GM03348 (cell line): ENCODE results near the gene QKI.
"Not testable (repeated sequence)": the region's sequence is repeated elsewhere in the genome, so short reads cannot be mapped to it uniquely, and the experiment has no call there.

ENCODE experiments used
- DNase-seq: peaks from one replicate; pipeline ENCODE4 v3.0.0; 2012; ENCODE audit warnings: low spot score

QKI gene

GRCh38 chr6:163439997-163440396 is 25.5 kb downstream of the QKI start:
- DNase-seq, result no peak

GRCh38 chr6:163442336-163442735 is 27.8 kb downstream of the QKI start:
- DNase-seq, result no peak

- DNase-seq, result no peak
Measured at GRCh38 chr6:163444077-163444476, 29.6 kb downstream of the QKI start.

- DNase-seq, result no peak
Measured at GRCh38 chr6:163446549-163446948, 32.0 kb downstream of the QKI start.

GRCh38 chr6:163449076-163449475 is 34.6 kb downstream of the QKI start:
- DNase-seq, result no peak

DNA sequence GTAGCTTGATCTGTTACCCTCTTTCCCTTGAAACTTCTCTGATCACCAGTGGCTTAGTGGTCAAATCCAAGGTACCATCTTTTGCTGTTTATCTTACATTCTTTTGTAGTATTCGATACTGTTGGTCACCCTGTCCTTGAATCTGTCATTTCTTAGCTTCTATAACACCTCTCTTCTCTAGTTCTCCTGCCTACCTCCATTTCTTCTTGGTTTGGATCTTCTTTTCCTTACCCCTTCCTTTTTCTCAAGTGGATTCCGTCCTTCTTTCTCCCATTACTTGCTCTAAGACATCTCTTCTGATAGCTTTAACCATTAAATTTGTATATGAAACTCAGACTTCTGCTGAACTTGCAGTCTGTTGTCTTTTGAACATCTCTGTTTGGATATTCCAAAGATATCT is 39.9 kb downstream of the QKI start:
- DNase-seq, result no peak

DNA sequence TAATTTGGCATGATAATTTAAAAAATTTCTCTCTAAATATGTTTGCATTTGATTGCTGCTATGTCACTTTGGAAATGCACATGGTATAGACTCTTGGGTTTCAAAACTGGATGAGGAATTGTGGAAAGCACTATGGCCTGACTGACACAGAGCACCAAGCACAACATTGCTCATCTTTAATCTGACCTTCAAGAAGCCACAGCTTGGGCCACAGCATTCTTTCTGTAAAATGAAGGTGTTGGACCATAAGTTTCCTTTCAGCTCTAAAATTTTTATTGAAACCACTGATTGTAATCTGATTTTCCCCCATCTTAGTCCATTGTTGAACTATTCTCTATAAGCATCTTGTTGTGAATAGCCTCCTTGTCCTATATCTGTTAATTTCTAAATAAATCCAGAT is 41.0 kb downstream of the QKI start:
- peak; percentile 25 for DNase-seq

DNA sequence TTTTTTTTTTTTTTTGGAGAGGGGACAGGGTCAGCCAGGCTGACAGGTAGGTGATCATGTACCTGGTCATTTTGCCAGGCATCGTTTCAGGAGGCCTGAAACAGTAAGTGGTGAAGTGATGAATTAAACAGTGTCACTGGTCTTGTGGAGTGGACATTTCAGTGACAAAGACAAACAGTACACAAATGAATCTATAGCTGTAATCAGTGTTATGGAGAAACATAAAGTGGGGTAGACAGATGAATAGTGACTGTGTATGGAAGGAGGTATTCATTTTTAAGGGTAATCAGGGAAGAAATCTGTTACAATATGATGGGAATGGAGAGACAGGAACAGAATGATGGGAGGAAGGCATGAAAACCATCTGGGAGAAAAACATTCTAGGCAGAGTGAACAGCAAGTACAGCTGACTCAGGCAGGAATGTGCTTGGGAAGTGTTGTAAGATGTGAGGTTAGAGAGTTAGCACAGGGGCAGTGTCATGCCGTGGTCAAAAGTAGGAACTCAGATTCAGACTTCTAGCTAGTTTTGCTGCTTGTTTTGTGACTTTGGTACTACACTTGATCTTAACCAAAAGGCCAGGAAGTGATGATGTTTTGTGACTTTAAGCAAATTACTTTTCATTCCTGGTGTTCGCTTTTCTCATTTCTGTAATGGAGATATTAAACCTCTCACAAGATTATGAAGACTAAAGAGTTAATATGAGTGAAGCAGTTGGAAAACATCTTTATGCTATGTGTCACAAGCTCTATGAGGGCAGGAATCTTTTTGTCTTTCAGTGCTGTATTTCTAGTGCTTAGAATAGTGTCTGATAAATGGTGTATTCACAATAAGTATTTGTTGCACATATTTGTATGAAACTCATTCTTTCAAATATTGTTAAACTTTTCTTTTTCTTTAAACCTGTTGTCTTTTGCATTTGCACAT is 43.4 kb downstream of the QKI start:
- peak; percentile 85 for DNase-seq

GRCh38 chr6:163459007-163459406 is 44.5 kb downstream of the QKI start:
- no peak for DNase-seq

- no peak for DNase-seq
Measured at GRCh38 chr6:163459536-163459935, 45.0 kb downstream of the QKI start.

DNA sequence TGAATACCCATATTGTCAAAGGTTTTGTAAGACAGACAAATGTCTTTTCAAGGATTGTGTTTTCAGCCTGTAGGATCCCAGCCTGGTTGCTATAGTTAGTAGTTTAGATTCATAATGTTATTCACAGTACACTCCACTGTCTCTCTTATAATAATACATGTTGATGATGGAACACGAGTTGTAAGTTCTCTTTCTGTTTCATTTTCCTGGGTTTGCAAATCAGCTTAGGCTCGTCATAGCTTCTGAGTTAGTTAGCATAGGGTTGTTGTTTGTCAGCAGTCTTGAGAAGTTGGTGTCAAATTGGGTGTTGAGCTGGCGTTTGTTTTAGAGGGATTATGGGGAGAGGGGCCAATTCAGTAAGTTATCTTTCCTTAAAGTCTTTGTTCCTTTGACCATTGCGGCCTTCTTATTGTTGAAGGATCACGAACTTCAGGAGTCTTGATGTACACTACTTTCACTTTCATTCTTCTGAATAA is 45.8 kb downstream of the QKI start:
- DNase-seq, result peak; percentile 22

GRCh38 chr6:163461696-163462095 is 47.2 kb downstream of the QKI start:
- DNase-seq, result no peak

- DNase-seq, result no peak
Measured at GRCh38 chr6:163463180-163463579, 48.7 kb downstream of the QKI start.

DNA sequence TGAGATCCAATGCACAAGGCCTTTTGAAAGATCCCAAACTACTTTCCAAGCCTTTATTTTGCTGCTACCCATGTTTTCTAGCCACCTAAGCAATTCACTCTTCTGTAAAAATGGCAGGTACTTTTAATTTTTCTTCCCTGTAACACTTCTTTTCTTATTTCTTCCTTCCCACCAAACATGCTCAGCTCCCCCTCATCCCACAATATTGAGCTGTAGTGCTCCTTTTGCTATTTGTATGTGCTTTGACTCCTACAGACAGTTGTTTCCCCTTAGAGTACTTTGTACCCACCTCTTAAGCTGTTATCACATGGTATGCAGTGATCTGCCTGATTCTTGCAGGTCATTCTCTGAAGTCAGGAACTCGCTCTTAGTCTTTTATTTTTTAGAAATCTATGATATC is 49.3 kb downstream of the QKI start:
- DNase-seq, result no peak

- no peak for DNase-seq
Measured at GRCh38 chr6:163466839-163467390, 52.4 kb downstream of the QKI start.

DNA sequence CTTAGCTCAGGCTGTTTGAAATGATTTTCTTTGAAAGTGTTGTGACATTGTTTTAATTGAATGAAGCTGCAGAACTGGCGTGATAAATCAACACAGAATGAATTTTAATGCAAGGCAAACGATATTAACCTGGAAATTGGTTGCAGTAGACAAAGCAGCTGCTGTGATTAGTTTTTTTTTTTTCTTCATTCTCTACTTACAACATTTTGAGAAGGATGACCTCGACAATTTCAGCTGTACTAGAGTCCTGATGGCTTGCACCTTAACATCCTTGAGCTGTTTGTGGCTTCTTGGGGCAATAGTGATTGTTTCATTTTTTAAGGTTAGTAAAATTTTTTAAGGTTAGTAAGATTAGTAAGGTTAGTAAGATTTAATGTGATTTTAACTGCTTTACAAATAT is 54.2 kb downstream of the QKI start:
- no peak for DNase-seq

DNA sequence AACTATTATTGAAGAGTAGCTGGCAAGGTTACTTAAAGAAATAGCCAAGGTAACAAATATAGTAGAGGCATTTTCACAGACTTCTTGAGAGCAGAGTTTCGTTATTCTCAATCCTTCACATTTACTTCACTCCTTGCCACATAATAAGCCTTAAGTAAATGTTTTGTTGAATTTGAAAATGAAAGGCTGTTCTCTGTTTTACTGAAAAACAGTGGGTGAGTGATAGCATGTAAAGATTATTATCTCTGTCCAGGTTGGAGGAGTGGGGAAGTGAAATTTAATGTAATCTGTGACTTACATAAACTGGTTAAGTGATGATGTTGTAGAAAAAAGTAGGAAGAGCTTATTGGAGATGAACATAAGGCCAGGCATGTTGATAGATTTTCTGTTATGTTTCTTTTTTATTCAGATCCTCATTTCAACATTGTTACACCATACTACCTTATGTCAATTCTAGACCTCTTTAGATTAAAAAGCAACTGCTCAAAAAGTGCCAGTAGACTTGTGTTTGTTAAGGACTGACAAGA is 55.0 kb downstream of the QKI start:
- DNase-seq, result no peak

DNA sequence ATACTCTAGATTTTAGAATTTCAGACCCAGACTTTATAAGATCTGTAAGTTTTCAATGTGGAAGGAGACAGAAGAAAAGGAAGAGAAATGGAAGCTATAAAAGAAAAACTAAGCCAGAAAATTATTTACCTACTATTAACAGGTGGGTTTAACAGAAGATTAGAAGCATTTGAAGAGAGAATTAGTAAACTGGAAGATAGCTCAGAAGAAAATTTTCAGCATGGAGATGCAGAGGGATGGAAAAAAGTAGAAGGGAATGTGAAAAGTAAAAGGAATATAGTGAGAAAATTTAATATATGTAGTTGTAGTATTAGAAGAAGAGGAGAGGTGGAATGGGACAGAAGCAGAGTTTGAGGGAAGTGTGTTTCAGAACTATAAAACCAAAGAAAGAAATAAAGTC is 56.1 kb downstream of the QKI start:
- DNase-seq, result no peak

DNA sequence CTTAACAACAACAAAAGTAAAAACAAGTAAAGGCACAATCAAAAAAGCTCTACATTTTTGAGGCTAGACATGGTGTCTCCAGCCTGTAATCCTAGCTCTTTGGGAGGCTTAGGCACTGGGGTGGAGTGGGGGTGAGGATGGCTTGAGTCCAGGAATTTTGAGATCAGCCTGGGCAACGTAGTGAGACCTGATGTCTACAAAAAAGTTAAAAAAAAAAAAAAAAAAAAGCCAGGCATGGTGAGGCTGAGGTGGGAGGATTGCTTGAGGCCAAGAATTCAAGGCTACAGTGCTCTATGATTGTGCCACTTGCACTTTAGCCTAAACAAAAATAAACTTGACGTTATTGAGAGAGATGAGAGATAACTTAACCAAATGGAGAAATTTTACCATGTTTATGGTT is 60.1 kb downstream of the QKI start:
- DNase-seq, result no peak

DNA sequence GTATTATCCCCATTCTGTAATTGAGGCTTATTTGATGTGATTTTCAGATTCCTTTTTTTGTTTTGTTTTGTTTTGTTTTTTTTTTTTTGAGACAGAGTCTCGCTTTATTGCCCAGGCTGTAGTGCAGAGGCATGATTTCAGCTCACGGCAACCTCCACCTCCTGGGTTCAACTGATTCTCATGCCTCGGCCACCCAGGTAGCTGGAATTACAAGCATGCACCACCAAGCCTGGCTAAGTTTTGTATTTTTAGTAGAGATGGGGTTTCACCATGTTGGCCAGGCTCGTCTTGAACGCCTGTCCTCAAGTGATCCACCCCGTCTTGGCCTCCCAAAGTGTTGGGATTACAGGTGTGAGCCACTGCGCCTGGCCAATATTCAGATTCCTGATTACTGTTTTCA is 62.4 kb downstream of the QKI start:
- DNase-seq, result not testable (repeated sequence)

DNA sequence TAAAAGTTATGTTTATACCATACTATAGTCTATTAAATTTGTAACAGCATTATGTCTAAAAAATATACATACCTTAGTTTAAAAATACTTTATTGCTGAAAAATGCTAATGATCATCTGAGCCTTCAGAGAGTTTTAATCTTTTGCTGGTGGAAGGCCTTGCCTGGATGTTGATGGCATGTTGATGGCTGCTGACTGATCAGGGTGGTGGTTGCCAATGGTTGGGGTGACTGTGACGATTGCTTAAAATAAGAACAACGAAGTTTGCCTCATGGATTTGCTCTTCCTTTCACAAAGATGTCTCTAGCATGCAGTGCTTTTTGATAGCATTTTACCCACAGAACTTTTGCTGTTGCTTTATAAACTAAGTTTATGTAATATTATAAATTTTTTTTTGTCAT is 68.6 kb downstream of the QKI start:
- no peak for DNase-seq

GRCh38 chr6:163485388-163485851 is 70.9 kb downstream of the QKI start:
- no peak for DNase-seq

GRCh38 chr6:163486821-163487220 is 72.3 kb downstream of the QKI start:
- no peak for DNase-seq
